BE2C (cell line): ENCODE measurements around the gene PCIF1.

Source experiments
- DNase-seq: peaks from one replicate; pipeline ENCODE4 v3.0.0-alpha.2; 2020
- H3K27me3 ChIP-seq: fragments of 250-450 bp; sonication (Bioruptor Pico); 2 replicates; pipeline ENCODE4 v1.5.1; 2020; ENCODE audit warnings: mild to moderate bottlenecking
- H3K36me3 ChIP-seq: fragments of 250-450 bp; sonication (Bioruptor Pico); 2 replicates; pipeline ENCODE4 v1.5.1; 2020; ENCODE audit warnings: mild to moderate bottlenecking
- H3K4me1 ChIP-seq: fragments of 250-450 bp; sonication (Bioruptor Pico); 2 replicates; pipeline ENCODE4 v1.5.1; 2020
- H3K4me3 ChIP-seq: 2 replicates; pipeline ENCODE4 v1.5.1; 2011; ENCODE audit warnings: low read depth, low read length
- H3K9me3 ChIP-seq: fragments of 250-450 bp; sonication (Bioruptor Pico); 2 replicates; pipeline ENCODE4 v1.5.1; 2020
- CTCF ChIP-seq: IDR thresholded peaks from 2 replicates; pipeline ENCODE4 v1.5.1; 2012; ENCODE audit warnings: mild to moderate bottlenecking, low read depth, low read length

The PCIF1 gene

DNA sequence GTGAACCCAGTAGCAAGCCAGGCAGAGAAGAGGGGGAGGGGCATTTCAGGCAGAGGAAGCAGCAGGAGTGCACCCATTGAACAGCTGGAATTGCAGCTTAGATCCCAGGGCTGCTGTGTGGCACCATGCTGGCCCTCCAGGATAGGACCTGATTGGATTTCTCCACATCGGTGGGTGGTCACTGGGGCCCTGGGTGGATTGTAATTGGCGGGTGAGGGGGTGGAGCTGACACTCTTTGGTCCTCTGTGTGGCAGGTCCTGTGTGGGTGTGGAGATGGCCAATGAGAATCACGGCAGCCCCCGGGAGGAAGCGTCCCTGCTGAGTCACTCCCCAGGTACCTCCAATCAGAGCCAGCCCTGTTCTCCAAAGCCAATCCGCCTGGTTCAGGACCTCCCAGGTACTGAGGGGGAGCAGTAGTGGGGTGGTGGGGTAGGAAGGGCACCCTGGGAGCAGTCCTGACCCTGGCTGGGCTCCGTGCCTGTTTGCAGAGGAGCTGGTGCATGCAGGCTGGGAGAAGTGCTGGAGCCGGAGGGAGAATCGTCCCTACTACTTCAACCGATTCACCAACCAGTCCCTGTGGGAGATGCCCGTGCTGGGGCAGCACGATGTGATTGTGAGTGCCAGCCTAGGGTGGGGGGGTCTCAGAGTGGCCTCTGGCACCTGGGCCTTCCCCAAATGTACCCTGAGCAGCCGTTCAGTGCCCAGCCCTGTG is 4.4 kb downstream of the PCIF1 start:
- H3K4me3 ChIP-seq = no peak overlapping the region
- no peaks in the 10 kb centered on the region for H3K27me3 ChIP-seq
- no peak for TF ChIP-seq CTCF
- peaks cover 48% of the 10 kb centered on the region for H3K36me3 ChIP-seq
- no peaks in the 10 kb centered on the region for H3K9me3 ChIP-seq
- DNase-seq = peak; percentile 48
- no peaks in the 10 kb centered on the region for H3K4me1 ChIP-seq

DNA sequence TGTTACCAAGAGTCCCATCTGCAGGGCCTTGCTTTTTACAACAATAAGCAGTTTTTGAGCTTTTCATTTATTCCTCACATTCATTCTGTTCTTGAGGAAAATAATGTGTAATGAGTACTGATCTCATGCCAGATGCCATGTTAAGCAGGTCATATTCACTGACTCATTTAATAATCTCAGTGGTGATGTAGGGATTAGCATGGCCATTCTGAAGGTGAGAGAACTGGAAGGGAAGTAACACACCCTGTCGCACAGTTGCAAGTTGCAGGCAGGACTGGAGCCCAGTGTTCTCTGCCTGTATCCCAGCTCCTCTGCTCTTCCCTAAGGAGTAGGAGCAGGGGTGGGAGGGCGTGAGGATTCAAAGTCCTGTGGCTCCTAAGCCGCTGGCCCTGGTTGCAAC is 5.6 kb downstream of the PCIF1 start:
- Histone ChIP-seq H3K9me3 (no peaks in the 10 kb centered on the region), H3K27me3 (no peaks in the 10 kb centered on the region), H3K36me3 (peaks cover 57% of the 10 kb centered on the region), H3K4me3 (no peak overlapping the region), H3K4me1 (no peaks in the 10 kb centered on the region)
- DNase-seq = no peak
- no peak for TF ChIP-seq CTCF

DNA sequence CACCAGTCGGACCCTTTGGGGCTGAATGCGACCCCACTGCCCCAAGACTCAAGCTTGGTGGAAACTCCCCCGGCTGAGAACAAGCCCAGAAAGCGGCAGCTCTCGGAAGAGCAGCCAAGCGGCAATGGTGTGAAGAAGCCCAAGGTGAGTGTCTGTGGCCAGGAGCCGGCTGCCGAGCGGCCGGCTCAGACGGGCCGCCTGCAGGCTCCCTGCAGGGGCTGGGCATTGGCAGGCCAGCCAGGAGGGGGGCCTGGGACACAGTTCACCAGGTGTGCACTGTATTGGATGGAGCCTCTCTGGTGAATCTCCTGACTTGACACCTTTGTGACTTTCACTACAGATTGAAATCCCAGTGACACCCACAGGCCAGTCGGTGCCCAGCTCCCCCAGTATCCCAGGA is 6.0 kb downstream of the PCIF1 start:
- no peaks in the 10 kb centered on the region for H3K27me3 ChIP-seq
- no peak overlapping the region for H3K4me3 ChIP-seq
- H3K36me3 ChIP-seq = peaks cover 61% of the 10 kb centered on the region
- no peaks in the 10 kb centered on the region for H3K4me1 ChIP-seq
- TF ChIP-seq CTCF = no peak
- DNase-seq = no peak
- no peaks in the 10 kb centered on the region for H3K9me3 ChIP-seq

GRCh38 chr20:45943613-45944012 is 9.1 kb downstream of the PCIF1 start:
- Histone ChIP-seq H3K4me1 (no peaks in the 10 kb centered on the region), H3K27me3 (no peaks in the 10 kb centered on the region), H3K9me3 (no peaks in the 10 kb centered on the region), H3K36me3 (peaks cover 82% of the 10 kb centered on the region), H3K4me3 (no peak overlapping the region)
- no peak for DNase-seq
- TF ChIP-seq CTCF = no peak

DNA sequence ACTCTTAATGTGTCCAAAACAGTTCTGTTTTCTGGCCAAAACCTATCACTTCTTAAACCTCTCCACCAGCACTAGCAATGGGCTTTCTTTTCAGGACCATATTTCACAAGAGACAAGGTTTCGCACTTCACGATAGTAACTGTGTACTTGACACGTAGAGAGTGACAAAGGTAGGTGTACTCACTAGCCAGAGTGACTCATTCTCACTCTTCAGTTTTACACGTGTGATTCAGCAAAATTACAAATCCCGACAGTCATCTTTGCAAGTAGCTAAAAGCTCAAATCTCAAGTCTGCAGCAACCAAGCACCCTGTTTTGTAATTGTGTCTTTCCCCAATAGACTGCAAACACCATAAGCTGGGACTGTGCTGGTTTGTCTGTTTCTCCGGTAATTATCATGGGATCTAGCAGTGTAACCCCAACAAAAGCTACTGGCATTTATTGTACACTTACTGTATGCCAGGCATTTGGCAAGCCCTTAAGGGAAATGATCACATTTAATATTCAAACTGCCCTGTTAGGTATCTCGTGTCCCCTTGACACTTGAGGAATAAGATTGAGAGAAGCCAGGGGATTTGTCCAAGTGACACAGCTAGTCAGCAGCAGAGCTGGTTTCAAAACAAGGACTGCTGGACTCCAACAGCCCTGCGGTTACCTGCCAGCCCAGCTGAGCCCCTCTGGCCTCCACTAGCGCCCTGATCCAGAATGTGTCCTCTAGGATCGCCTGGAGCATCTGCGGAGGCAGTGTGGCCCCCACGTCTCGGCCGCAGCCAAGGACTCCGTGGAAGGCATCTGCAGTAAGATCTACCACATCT is 9.9 kb downstream of the PCIF1 start:
- DNase-seq = no peak
- peaks cover 84% of the 10 kb centered on the region for H3K36me3 ChIP-seq
- no peak overlapping the region for H3K4me3 ChIP-seq
- H3K27me3 ChIP-seq = no peaks in the 10 kb centered on the region
- TF ChIP-seq CTCF = no peak
- H3K4me1 ChIP-seq = no peaks in the 10 kb centered on the region
- no peaks in the 10 kb centered on the region for H3K9me3 ChIP-seq
